Measurements from ENCODE around the gene RNF181. TPM values are rescaled to one million over a fixed set of nuclear protein-coding genes. Genes with fewer than 3 reads are reported as not detected.

RNF181 gene
- total and polyA plus RNA-seq, 2 of the 13 experiments (the other 11 are each of a cell fraction or from before 2014, with no cell fraction given) = 224 to 578 TPM

DNA sequence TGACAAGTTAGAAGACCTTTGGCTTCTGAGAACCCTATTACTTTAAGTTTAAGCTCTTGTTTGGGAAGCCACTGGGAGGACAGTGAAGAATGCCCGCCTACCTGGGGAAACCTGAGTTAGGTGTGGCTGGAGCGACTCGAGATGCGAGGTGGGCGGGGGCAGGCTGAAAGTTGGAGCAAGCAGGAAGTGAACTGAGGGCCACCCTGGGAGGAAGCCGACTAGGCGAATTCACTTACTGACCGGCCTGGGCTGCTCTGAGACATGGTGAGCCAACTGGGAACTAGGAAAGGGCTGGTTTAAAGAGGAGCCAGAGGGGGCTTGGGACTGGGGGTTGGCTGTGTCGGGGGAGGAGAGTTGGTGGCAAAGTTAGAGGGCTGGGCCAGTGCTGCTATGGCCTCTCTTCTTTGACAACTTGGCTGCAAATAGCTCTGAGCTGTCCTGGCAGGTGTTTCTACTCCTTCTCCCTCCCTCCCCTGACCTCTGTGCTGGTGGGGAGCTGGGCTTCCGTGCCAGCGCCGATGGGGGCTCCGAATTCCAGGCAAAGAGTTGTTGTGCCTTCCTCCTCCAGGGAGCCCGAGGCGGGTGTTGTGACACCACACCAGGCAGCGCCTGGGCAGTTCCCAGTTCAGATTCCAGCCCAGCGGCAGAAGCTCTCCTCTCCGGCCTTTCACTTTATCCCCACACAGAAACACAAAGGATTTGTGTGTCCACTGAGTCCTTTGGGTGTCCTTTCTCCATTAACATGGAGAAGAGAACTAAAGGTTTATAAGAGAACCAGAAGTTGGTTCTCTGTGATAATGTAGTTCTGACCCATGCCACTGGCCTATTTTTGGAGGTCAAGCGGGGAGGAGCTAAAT is 17.9 kb upstream of the RNF181 start, which contains the start of gene VAMP8 (continued):
- TF ChIP-seq, protein P1, sequence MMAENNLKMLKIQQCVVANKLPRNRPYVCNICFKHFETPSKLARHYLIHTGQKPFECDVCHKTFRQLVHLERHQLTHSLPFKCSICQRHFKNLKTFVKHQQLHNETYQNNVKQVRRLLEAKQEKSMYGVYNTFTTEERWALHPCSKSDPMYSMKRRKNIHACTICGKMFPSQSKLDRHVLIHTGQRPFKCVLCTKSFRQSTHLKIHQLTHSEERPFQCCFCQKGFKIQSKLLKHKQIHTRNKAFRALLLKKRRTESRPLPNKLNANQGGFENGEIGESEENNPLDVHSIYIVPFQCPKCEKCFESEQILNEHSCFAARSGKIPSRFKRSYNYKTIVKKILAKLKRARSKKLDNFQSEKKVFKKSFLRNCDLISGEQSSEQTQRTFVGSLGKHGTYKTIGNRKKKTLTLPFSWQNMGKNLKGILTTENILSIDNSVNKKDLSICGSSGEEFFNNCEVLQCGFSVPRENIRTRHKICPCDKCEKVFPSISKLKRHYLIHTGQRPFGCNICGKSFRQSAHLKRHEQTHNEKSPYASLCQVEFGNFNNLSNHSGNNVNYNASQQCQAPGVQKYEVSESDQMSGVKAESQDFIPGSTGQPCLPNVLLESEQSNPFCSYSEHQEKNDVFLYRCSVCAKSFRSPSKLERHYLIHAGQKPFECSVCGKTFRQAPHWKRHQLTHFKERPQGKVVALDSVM (CRISPR knock-in tag; IDR thresholded peaks at IDR 0.05) = no peak
- TF ChIP-seq, protein P2, sequence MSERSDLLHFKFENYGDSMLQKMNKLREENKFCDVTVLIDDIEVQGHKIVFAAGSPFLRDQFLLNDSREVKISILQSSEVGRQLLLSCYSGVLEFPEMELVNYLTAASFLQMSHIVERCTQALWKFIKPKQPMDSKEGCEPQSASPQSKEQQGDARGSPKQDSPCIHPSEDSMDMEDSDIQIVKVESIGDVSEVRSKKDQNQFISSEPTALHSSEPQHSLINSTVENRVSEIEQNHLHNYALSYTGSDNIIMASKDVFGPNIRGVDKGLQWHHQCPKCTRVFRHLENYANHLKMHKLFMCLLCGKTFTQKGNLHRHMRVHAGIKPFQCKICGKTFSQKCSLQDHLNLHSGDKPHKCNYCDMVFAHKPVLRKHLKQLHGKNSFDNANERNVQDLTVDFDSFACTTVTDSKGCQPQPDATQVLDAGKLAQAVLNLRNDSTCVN (CRISPR knock-in tag; IDR thresholded peaks at IDR 0.05; ENCODE audit: borderline replicate concordance) = 0 out of 2 replicates have a peak, but pooled peaks have one; percentile 20
- TF ChIP-seq, protein P3, sequence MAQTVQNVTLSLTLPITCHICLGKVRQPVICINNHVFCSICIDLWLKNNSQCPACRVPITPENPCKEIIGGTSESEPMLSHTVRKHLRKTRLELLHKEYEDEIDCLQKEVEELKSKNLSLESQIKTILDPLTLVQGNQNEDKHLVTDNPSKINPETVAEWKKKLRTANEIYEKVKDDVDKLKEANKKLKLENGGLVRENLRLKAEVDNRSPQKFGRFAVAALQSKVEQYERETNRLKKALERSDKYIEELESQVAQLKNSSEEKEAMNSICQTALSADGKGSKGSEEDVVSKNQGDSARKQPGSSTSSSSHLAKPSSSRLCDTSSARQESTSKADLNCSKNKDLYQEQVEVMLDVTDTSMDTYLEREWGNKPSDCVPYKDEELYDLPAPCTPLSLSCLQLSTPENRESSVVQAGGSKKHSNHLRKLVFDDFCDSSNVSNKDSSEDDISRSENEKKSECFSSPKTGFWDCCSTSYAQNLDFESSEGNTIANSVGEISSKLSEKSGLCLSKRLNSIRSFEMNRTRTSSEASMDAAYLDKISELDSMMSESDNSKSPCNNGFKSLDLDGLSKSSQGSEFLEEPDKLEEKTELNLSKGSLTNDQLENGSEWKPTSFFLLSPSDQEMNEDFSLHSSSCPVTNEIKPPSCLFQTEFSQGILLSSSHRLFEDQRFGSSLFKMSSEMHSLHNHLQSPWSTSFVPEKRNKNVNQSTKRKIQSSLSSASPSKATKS (CRISPR knock-in tag; IDR thresholded peaks at IDR 0.05) = 0 out of 2 replicates have a peak, but pooled peaks have one; percentile 59
- TF ChIP-seq ZNF790 (CRISPR knock-in tag; IDR thresholded peaks at IDR 0.05; ENCODE audit: borderline replicate concordance) (no peak), ZFYVE20 (CRISPR knock-in tag; IDR thresholded peaks at IDR 0.05; ENCODE audit: borderline replicate concordance, low read depth) (no peak), TAF15 (IDR thresholded peaks at IDR 0.05; ENCODE audit: low read depth, low read length, poor library complexity, severe bottlenecking) (no peak), SP5 (CRISPR knock-in tag; IDR thresholded peaks at IDR 0.05; ENCODE audit: borderline replicate concordance, low read depth) (0 out of 2 replicates have a peak, but pooled peaks have one; percentile 11)
- TF ChIP-seq, protein P4, sequence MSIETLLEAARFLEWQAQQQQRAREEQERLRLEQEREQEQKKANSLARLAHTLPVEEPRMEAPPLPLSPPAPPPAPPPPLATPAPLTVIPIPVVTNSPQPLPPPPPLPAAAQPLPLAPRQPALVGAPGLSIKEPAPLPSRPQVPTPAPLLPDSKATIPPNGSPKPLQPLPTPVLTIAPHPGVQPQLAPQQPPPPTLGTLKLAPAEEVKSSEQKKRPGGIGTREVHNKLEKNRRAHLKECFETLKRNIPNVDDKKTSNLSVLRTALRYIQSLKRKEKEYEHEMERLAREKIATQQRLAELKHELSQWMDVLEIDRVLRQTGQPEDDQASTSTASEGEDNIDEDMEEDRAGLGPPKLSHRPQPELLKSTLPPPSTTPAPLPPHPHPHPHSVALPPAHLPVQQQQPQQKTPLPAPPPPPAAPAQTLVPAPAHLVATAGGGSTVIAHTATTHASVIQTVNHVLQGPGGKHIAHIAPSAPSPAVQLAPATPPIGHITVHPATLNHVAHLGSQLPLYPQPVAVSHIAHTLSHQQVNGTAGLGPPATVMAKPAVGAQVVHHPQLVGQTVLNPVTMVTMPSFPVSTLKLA (IDR thresholded peaks at IDR 0.05) = no peak
- TF ChIP-seq, protein P5, sequence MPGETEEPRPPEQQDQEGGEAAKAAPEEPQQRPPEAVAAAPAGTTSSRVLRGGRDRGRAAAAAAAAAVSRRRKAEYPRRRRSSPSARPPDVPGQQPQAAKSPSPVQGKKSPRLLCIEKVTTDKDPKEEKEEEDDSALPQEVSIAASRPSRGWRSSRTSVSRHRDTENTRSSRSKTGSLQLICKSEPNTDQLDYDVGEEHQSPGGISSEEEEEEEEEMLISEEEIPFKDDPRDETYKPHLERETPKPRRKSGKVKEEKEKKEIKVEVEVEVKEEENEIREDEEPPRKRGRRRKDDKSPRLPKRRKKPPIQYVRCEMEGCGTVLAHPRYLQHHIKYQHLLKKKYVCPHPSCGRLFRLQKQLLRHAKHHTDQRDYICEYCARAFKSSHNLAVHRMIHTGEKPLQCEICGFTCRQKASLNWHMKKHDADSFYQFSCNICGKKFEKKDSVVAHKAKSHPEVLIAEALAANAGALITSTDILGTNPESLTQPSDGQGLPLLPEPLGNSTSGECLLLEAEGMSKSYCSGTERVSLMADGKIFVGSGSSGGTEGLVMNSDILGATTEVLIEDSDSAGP (CRISPR knock-in tag; IDR thresholded peaks at IDR 0.05; ENCODE audit: borderline replicate concordance) = peak; percentile 50; the same call in 1 of the 2 replicates
- TF ChIP-seq, protein P6, sequence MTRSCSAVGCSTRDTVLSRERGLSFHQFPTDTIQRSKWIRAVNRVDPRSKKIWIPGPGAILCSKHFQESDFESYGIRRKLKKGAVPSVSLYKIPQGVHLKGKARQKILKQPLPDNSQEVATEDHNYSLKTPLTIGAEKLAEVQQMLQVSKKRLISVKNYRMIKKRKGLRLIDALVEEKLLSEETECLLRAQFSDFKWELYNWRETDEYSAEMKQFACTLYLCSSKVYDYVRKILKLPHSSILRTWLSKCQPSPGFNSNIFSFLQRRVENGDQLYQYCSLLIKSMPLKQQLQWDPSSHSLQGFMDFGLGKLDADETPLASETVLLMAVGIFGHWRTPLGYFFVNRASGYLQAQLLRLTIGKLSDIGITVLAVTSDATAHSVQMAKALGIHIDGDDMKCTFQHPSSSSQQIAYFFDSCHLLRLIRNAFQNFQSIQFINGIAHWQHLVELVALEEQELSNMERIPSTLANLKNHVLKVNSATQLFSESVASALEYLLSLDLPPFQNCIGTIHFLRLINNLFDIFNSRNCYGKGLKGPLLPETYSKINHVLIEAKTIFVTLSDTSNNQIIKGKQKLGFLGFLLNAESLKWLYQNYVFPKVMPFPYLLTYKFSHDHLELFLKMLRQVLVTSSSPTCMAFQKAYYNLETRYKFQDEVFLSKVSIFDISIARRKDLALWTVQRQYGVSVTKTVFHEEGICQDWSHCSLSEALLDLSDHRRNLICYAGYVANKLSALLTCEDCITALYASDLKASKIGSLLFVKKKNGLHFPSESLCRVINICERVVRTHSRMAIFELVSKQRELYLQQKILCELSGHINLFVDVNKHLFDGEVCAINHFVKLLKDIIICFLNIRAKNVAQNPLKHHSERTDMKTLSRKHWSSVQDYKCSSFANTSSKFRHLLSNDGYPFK (CRISPR knock-in tag; IDR thresholded peaks at IDR 0.05; ENCODE audit: borderline replicate concordance) = peak; percentile 24; the same call in 1 of the 2 replicates
- TF ChIP-seq, protein P7, sequence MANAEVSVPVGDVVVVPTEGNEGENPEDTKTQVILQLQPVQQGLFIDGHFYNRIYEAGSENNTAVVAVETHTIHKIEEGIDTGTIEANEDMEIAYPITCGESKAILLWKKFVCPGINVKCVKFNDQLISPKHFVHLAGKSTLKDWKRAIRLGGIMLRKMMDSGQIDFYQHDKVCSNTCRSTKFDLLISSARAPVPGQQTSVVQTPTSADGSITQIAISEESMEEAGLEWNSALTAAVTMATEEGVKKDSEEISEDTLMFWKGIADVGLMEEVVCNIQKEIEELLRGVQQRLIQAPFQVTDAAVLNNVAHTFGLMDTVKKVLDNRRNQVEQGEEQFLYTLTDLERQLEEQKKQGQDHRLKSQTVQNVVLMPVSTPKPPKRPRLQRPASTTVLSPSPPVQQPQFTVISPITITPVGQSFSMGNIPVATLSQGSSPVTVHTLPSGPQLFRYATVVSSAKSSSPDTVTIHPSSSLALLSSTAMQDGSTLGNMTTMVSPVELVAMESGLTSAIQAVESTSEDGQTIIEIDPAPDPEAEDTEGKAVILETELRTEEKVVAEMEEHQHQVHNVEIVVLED (CRISPR knock-in tag; IDR thresholded peaks at IDR 0.05; ENCODE audit: borderline replicate concordance) = peak; percentile 18; the same call in 1 of the 2 replicates
